ENCODE data around the gene RNF141.

Gene RNF141

GRCh38 chr11:10514202-10514601 lies 26.8 kb downstream of the RNF141 start:
- TF ChIP-seq, protein P1, sequence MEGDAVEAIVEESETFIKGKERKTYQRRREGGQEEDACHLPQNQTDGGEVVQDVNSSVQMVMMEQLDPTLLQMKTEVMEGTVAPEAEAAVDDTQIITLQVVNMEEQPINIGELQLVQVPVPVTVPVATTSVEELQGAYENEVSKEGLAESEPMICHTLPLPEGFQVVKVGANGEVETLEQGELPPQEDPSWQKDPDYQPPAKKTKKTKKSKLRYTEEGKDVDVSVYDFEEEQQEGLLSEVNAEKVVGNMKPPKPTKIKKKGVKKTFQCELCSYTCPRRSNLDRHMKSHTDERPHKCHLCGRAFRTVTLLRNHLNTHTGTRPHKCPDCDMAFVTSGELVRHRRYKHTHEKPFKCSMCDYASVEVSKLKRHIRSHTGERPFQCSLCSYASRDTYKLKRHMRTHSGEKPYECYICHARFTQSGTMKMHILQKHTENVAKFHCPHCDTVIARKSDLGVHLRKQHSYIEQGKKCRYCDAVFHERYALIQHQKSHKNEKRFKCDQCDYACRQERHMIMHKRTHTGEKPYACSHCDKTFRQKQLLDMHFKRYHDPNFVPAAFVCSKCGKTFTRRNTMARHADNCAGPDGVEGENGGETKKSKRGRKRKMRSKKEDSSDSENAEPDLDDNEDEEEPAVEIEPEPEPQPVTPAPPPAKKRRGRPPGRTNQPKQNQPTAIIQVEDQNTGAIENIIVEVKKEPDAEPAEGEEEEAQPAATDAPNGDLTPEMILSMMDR (IDR thresholded peaks at IDR 0.05; ENCODE audit: control insufficient read depth, insufficient read depth, low read depth, low read length, missing control alignments): peak; percentile 19
- no peak overlapping the region for H3K4me3 ChIP-seq (ENCODE audit: control insufficient read depth, low read depth, low read length)
- no peak for DNase-seq (ENCODE audit: low read depth)

GRCh38 chr11:10511181-10511621 lies 29.8 kb downstream of the RNF141 start:
- TF ChIP-seq, protein P1 (IDR thresholded peaks at IDR 0.05; ENCODE audit: control insufficient read depth, insufficient read depth, low read depth, low read length, missing control alignments): no peak
- no peak for DNase-seq (ENCODE audit: low read depth)
- H3K4me3 ChIP-seq (ENCODE audit: control insufficient read depth, low read depth, low read length): no peak overlapping the region

DNA sequence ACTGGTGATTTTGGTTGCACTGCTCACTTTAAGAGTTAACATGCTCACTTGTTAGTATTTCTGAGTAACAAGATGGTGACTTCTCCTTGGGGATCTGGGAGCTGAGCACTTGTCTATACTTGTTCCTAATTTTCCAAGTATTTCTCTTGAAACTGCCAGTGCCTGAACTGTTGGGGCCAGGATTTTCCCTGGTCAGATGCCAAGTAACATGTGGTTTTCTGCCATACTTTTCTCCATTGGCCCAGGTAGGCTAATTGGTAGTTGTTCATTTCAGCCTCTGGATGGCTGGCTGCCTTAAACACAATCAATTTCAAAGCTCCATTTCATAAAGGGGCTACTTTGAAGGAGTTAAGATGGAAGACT lies 35.0 kb downstream of the RNF141 start:
- TF ChIP-seq, protein P1 (IDR thresholded peaks at IDR 0.05; ENCODE audit: control insufficient read depth, insufficient read depth, low read depth, low read length, missing control alignments): no peak
- no peak for DNase-seq (ENCODE audit: low read depth)
- H3K4me3 ChIP-seq (ENCODE audit: control insufficient read depth, low read depth, low read length): no peak overlapping the region

- TF ChIP-seq, protein P1 (IDR thresholded peaks at IDR 0.05; ENCODE audit: control insufficient read depth, insufficient read depth, low read depth, low read length, missing control alignments): no peak
- DNase-seq (ENCODE audit: low read depth): no peak
- no peak overlapping the region for H3K4me3 ChIP-seq (ENCODE audit: control insufficient read depth, low read depth, low read length)
Observed at GRCh38 chr11:10505278-10506007, 35.5 kb downstream of the RNF141 start.

- no peak for DNase-seq (ENCODE audit: low read depth)
- no peak overlapping the region for H3K4me3 ChIP-seq (ENCODE audit: control insufficient read depth, low read depth, low read length)
- TF ChIP-seq, protein P1 (IDR thresholded peaks at IDR 0.05; ENCODE audit: control insufficient read depth, insufficient read depth, low read depth, low read length, missing control alignments): no peak
Observed at GRCh38 chr11:10504490-10504889, 36.5 kb downstream of the RNF141 start.

DNA sequence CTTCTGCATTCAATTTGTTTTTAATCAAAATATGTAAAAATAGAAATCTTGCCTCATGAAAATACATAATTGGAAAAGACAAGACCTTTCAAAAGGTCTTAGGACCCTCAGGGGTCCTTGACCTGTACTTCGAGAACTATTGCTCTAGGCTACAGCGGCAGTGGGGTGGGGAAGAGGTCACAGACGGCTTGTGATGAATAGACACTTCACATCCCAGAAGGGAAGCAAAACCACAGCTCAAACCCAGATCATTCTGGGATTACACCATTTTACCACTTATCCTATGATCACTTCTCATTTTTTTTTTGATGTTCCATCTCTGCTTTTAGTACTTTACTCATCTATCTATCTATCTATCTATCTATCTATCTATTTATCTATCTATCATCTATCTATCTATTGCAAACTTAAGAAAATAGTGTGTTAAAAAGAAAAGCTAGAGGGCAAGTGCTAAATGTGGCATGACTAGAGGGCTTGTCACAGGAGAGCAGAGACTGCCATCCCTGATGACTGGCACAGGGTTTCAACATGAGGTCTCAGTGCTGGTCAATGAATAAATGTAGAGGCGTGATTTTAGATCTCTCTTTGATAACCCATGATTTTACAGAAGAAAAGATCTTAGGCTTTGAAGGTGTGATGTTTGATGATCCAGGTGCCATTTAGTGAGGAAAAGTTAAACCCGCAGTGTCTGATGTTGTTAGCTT lies 37.1 kb downstream of the RNF141 start:
- no peak overlapping the region for H3K4me3 ChIP-seq (ENCODE audit: control insufficient read depth, low read depth, low read length)
- TF ChIP-seq, protein P1 (IDR thresholded peaks at IDR 0.05; ENCODE audit: control insufficient read depth, insufficient read depth, low read depth, low read length, missing control alignments): no peak
- DNase-seq (ENCODE audit: low read depth): no peak

All from AG09309 (cell line).